SH-SY5Y (cell line): Measurements from ENCODE around the gene BRPF1.

ENCODE experiments used
- GATA2 ChIP-seq: IDR thresholded peaks from 2 replicates; pipeline ENCODE4 v1.6.1; 2011; ENCODE audit warnings: mild to moderate bottlenecking, low read depth, low read length
- GATA3 ChIP-seq: IDR thresholded peaks from 2 replicates; pipeline ENCODE4 v1.6.1; 2011; ENCODE audit warnings: low read depth, mild to moderate bottlenecking, low read length, moderate library complexity

- no peak for TF ChIP-seq GATA3
- TF ChIP-seq GATA2, result no peak
These were observed 65.8 kb downstream of the BRPF1 start for GRCh38 chr3:9797196-9797945.
